ENCODE measurements around the gene CTSS.

DNA sequence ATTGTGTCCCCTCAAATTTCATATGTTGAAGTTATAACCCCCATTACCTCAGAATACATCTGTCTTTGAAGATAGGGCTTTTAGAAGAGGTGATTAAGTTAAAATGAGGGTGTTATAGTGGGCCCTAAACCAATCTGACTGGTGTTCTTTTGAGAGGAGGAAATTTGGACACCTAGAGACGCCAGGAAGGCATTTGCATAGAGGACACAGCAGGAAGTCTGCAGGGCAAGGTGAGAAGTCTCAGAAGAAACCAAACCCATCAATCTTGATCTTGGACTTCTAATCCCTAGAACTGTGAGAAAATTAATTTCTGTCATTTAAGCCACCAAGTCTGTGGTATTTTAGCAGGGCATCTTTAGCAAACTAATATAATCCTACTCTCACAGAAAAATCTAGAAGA, 81.7 kb downstream of the CTSS start:
- TF ChIP-seq EZH2phosphoT487 (IDR thresholded peaks at IDR 0.05; ENCODE audit: low read depth, severe bottlenecking, unreplicated experiment) = no peak
- TF ChIP-seq, protein P1, sequence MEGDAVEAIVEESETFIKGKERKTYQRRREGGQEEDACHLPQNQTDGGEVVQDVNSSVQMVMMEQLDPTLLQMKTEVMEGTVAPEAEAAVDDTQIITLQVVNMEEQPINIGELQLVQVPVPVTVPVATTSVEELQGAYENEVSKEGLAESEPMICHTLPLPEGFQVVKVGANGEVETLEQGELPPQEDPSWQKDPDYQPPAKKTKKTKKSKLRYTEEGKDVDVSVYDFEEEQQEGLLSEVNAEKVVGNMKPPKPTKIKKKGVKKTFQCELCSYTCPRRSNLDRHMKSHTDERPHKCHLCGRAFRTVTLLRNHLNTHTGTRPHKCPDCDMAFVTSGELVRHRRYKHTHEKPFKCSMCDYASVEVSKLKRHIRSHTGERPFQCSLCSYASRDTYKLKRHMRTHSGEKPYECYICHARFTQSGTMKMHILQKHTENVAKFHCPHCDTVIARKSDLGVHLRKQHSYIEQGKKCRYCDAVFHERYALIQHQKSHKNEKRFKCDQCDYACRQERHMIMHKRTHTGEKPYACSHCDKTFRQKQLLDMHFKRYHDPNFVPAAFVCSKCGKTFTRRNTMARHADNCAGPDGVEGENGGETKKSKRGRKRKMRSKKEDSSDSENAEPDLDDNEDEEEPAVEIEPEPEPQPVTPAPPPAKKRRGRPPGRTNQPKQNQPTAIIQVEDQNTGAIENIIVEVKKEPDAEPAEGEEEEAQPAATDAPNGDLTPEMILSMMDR (IDR thresholded peaks at IDR 0.05; ENCODE audit: poor library complexity) = no peak

Measured in hepatocyte (in vitro differentiated cells).